GM18873 (cell line): ENCODE measurements around the gene LACTB.
"Not testable (repeated sequence)": the region's sequence is repeated elsewhere in the genome, so short reads cannot be mapped to it uniquely, and the experiment has no call there.

ENCODE experiments used
- ATAC-seq: cut with Tn5 transposase; IDR thresholded peaks from one replicate; pipeline ENCODE4 v1.9.1; 2021; ENCODE audit warnings: mild to moderate bottlenecking, moderate library complexity, moderate number of reproducible peaks; ENCODE audit not compliant: unreplicated experiment, low FRiP score

Gene LACTB

DNA sequence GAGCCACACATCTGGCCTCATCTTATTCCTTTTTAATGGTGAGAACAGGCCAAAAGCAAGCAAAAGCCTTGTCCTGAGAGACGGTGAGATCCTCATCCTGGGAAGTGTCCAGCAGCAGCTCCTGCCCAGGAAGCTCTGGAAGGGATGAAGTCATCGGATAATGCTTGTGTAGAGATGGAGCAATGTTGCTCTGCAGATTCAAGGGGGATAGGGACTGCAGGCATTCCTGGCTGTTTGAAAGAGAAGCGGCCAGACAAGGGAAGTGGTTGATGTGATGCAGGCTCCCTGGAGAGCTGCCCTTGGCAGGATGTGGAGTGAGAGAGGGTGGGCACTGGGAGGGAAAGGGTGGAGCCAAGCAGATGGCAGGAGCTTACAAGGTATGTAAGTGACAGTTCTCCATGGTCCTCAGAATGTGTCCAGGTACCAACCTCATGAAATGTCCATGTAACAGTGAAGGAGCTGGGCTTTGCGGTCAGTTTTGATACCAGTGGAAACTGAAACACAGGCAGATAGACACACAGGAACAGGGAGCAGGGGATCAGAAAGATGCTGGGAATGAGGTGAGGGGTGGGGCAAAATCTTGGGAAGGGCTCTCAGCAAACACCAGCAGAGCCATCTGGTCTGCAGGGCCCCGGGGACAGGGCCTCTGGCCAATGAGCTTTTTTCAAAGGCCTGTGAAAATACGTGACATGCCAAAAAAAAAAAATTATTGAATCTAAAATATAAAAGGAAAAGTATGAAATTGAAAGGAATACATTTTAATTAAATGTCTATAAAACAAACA is 32.2 kb upstream of the LACTB start:
- no peak for ATAC-seq

DNA sequence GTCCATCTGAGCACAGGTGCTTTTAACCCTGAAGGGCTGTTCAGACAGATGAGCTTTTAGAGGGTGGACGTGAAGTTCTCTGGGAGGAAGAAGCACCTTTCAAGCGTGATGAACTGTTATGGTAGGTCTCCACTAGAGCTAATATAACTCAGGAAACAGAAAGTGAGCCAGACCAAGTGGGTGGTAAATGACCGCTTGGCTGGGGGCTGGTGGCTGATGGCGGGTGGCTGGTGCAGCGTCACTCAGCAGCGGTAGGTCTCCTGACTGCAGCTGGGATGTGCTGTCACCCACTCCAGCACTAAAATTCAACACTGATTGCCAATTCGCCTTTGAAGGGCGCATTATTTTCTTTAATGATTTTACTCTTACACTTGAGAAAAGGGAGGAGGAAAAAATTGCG is 31.2 kb upstream of the LACTB start:
- ATAC-seq: no peak

DNA sequence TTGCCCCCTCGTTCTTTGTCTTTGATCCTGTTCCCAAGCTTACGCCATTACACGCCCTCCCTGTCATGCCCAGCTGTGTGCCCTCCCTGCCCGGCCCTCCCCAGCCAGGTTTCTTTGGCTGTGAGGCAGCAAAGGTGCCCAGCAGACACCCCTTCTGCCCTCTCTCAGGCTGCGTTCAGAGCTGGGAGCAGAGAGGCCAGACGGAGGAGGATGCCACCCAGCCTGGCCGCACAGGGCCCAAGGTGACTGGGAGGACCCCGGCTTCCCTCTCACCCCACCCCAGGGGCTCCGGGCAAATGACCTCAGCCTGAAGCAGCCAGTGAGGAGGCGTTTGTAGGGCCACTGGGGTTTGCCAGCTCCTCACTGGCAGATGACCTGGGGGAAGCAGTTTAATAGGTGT is 30.8 kb upstream of the LACTB start:
- ATAC-seq: no peak

DNA sequence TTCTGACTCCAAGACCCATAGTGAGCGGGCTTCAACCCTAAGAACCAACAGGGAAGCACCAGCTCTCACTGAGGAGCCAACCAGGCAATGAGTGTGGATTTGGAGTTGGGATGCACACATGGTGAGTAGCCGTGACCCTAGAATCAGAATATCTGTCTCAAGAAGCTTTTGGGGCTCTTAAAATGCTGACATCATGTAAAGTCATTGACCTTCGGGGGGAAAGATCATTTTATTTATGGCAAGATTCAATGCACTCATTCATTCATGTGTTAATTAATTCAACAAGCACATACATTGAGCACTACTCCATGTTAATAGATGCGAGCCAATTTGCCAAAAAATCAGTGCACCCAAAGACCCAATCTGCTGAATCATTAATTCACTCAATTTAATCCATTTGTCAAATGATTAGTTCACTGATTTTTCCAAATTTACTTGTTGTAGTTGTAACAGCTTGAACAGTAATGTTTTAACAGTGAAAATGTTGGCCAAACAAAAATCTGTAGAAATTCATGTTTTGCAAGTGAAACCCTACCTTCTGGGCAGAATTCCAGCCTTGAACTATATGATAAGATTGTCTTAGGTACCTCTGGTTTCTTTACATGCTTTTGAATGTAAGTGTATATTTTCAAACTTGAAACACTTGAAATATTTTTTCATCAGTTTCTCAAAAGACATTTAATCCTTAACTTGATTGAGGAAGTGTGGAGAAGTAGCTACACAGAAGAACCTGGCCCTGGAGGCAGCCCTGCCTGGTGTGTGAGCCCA is 29.8 kb upstream of the LACTB start:
- no peak for ATAC-seq

DNA sequence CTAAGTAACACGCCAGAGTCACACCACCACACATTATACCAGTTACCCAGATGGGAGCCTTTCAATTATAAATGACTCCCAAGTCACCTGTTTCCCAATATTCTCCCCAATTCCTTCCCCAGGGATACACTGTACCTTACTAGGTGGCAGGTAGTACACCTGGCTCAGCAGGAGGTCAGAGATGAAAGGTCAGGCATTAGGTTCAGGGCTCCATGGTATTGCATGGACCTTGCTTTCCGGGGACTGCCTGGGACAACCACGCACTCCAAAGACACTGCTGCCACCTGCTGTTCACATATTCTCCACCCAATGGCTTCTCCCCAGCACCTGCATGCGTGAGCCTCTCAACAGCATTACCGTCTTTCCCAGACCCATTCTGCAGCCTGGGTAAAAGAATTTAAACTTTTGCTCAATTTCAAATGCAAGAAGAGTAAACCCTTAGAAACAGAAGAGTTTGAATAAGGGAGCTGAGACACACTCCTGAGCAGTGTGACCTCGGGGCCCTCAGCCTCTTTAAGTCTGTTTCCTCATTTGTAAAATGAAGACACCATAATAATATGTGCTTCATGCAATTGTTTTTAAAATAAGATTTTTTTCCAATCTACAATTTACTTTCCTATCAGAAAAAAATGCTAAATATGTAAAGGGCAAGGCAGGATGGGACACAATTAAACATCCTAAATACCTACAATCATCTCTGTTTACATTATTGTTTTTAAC is 28.0 kb upstream of the LACTB start:
- no peak for ATAC-seq

DNA sequence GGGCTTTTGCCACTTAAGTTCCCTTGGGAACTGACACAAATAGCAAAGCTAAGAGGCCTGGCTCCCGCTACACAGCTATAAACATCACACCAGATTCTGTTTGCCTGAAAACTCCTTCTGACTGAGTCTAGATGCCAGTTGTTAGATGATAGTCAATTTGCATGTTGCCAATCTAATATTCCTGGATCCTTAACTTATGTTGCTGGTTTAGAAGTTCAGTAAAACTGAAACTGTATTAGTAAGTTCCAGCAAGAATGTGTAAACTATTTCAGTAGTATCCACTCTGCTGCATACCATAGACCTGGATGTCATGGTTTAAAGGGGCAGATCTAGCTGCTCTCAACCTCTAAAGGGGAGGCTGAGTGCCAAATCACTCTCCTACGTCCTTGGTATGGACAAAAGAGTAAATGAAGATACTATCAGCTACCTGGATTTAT is 27.1 kb upstream of the LACTB start:
- ATAC-seq: no peak

DNA sequence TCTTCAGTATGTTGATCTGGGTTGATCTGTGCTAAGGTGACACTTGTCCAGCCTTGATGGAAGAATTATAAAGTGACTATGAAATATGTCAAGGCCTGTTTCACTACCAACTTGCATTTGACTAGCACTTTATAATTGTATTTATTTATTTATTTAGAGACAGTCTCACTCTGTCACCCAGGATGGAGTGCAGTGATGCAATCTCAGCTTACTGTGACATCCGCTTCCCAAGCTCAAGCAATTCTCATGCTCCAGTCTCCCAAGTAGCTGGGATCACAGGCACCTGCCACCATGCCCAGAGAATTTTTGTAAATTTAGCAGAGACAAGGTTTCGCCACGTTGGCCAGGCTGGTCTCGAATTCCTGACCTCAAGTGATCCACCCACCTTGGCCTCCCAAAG is 25.5 kb upstream of the LACTB start:
- no peak for ATAC-seq

DNA sequence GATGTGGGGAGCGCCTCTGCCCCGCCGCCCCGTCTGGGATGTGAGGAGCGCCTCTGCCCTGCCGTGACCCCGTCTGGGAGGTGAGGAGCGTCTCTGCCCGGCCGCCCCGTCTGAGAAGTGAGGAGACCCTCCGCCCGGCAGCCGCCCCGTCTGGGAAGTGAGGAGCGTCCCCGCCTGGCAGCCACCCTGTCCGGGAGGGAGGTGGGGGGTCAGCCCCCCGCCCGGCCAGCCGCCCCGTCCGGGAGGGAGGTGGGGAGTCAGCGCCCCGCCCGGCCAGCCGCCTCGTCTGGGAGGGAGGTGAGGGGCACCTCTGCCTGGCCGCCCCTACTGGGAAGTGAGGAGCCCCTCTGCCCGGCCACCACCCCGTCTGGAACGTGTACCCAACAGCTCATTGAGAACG is 22.8 kb upstream of the LACTB start:
- ATAC-seq: not testable (repeated sequence)

DNA sequence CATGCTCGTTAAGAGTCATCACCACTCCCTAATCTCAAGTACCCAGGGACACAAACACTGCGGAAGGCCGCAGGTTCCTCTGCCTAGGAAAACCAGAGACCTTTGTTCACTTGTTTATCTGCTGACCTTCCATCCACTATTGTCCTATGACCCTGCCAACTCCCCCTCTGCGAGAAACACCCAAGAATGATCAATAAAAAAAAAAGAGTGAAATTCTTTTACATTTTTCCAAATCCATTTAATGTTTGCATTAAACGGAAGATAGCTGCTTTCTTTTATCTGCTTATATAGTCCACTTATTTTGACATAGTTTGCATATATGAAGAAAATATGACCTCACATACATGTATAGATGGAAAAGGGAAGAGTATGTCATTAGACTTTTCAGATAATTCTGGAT is 22.1 kb upstream of the LACTB start:
- not testable (repeated sequence) for ATAC-seq

DNA sequence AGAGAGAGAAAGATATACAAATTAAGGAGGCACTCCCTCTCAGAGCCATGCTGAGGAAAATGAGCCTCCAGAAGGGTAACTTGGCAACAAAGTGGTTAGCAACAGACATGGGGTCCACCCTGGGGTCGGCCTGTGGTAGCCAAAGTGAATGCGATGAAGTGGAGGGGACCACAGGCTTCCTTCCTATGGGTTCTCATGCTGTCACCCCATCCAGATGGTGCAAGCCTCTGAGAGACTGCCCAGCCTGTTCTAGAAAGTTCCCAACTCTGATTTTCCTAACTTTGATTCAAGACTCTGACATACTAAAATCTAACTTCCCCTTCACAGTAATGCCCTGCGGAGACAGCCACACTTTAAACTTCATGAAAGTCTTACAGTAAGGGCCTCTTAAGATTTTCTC is 18.2 kb upstream of the LACTB start:
- ATAC-seq: no peak

DNA sequence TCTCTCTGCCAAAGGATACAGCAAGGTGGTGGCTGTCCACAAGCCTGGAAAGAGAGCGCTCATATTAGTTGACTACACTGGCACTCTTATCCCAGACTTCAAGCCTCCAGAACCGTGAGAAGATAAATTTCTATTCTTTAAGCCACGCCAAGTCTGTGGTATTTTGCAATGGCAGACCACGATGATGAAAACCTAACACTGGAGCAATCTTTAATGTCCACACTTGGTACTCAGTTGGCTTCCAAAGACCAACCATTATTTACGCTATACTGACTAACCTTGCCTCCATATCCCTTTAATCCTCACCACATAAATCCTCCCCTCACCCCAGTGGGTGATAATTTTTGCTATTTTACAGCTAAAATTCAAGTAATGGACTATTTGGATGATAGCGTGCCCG is 16.9 kb upstream of the LACTB start:
- no peak for ATAC-seq

DNA sequence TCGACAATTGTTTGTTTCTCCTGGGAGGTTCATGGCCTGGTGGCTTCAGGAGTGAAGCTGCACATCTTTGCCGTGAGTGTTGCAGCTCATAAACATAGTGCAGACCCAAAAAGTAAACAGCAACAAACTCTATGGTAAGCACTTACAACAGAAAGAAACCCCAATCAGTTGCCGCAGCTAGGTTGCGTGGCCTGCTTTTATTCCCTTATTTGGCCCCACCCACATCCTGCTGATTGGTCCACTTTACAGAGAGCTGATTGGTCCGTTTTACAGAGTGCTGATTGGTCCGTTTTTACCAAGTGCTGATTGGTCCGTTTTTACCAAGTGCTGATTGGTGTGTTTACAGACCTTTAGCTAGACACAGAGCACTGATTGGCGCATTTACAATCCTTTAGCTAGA is 16.3 kb upstream of the LACTB start:
- not testable (repeated sequence) for ATAC-seq

DNA sequence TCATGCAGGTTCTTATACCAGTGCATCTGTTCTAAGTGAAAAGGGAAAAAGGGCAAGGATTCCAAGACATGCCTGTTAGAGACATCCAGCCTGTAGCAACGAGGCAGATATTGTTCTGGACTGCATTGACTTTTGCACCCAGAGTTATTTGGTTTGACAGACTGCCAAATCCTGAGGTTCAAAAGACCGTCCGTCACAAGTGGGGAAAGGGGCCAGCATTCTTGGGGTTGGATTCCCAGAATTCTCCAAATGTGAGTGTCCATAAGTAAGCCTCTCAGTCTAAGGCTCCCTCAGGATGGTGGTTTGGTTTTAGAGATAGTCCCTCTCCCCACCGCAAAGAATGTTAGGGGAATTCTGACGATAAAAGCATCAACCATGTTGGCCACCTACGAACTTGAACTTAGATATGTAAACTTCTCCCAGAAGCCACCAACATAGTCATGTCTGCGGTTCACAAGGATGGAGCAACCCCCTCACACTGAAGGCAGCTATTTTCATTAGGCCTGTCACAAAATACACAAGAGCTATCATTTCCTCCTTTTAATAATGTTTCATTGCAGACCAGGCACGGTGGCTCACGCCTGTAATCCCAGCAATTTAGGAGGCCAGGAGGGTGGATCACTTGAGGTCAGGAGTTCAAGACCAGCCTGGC is 13.6 kb upstream of the LACTB start:
- ATAC-seq: no peak

DNA sequence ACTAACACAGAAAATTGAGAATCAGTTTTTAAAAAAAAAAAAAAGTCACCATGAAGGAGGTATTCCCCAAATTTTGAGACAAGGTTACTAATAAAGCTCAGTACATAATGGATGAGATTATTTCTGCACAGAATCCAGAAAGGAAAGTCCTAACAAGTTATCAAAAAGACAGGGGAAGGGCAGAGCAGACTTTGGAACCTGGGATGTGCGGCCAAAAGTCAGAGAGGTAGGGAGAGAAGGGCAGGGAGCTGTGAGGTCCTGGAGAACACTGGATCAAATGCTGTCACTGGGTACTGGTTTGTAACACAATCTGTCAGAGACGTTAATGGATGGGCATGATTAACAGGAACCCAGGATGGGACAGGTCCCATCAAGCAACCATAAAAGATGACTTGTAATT is 12.2 kb upstream of the LACTB start:
- no peak for ATAC-seq

DNA sequence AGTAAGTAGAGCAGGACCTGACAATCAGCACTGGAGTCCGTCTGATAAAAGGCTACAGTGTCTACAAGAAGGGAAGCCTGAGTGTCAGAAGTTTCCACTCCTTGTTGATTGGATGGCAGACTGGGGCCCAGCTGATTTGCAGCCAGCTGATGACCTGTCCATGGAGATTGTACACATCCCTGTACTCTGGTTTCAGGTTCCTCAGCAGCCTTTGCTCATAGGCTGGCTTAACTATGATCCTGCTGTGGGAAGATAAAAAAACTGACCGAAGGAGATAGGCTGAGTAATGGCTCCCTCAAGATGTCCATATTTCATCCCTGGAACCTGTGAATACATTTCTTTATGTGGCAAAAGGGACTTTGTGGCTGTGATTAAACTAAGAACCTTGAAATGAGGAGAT is 11.7 kb upstream of the LACTB start:
- no peak for ATAC-seq

DNA sequence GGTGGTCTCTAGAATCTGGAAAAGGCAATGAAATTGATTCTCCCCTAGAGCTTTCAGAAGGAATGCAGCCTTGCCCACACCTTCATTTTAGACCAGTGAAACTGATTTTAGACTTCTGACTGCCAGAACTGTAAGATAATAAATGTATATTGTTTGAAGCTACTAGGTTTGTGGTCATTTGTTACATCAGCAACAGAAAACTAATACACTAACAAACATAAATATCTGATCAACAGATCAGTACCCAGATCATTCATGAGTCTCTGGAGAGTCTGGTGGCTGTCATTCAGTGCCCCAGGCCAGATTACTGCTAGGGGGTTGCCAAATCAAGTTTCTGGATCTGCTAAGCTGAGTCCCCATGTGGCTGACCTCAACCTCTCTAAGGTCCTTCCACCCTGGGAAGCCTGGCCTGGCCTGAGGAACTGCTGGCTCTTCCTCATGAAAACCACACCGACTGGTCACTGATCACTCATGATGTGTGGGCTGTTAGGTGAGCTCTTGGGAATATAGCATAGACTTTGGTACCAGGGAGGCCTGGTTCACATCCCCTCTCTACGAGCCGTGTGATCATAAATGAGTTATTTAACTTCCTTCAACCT is 11.1 kb upstream of the LACTB start:
- no peak for ATAC-seq

DNA sequence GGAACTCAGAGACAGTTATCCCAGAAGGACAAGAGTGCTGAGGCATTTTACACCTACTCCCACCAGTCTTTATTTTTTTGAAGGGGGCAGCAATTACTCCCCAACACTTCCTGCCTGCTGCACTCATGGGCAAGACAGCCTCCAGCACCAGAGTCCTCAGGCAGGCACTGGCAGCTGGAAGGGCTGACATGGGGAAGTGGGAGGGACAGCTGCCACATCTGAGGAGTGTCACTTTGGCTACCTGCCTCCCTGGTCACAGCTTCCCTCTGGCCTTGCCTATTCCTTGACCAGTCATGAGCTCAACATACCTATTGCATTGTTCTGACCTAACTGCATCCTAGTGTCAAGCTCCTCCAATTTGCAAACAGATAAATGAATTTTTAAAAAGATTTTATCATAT is 10.2 kb upstream of the LACTB start:
- ATAC-seq: no peak

DNA sequence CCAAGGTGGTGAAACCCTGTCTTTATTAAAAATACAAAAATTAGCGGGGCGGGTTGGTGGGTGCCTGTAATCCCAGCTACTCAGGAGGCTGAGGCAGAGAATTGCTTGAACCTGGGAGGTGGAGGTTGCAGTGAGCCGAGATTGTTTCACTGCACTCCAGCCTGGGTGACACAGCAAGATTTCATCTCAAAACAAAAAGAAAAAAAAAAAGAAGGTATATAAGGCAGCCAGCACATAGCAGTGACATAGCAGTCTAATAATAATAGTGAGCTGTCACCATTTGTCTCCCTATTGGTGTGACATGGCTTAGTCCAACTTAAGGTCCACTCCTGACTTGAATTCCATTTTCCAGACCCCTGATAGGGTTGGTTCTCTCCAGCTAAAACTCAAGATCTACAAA is 8.8 kb upstream of the LACTB start:
- ATAC-seq: no peak

DNA sequence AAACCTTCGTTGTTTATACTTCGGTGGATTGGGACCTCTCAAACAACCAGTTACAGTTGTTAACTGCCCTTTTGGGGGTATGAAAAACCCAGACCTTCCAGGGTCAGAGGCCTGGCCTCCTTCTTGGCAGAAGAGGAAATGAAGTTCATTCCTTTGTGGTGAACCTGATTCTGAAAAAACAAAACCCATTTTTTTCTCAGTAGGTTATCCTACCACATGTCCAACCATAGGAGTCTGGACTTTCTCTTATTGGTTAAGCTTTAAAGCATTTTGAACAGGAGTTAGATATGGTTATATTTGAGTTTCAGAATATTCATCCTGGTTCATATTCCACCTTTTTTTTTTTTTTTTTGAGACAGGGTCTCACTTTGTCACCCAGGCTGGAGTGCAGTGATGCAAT is 7.2 kb upstream of the LACTB start:
- ATAC-seq: no peak

DNA sequence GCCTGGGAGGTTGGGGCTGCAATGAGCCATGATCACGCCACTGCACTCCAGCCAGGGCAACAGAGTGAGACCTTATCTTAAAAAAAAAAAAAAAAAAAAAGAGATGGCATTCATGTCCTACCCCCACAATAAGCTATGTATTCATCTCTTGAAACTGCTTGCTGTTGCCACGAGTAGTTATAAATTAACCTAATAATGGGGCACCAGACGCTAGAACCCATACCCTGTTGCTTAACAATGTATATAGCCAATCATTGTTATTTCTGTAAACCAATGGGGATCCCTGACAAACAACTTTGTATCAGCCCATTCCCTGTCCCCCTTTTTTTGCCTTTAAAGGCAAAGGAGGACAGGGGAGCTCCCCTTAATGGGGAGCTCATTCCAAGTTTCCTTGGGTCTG is 2.8 kb upstream of the LACTB start:
- no peak for ATAC-seq
